ENCODE data around the gene SEZ6. TPM values are rescaled to one million over a fixed set of nuclear protein-coding genes. Genes with fewer than 3 reads are reported as not detected.

Gene SEZ6, protein sequence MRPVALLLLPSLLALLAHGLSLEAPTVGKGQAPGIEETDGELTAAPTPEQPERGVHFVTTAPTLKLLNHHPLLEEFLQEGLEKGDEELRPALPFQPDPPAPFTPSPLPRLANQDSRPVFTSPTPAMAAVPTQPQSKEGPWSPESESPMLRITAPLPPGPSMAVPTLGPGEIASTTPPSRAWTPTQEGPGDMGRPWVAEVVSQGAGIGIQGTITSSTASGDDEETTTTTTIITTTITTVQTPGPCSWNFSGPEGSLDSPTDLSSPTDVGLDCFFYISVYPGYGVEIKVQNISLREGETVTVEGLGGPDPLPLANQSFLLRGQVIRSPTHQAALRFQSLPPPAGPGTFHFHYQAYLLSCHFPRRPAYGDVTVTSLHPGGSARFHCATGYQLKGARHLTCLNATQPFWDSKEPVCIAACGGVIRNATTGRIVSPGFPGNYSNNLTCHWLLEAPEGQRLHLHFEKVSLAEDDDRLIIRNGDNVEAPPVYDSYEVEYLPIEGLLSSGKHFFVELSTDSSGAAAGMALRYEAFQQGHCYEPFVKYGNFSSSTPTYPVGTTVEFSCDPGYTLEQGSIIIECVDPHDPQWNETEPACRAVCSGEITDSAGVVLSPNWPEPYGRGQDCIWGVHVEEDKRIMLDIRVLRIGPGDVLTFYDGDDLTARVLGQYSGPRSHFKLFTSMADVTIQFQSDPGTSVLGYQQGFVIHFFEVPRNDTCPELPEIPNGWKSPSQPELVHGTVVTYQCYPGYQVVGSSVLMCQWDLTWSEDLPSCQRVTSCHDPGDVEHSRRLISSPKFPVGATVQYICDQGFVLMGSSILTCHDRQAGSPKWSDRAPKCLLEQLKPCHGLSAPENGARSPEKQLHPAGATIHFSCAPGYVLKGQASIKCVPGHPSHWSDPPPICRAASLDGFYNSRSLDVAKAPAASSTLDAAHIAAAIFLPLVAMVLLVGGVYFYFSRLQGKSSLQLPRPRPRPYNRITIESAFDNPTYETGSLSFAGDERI
- 0.08 TPM in 1 of 5 replicates, not detected in the others for total RNA-seq (2022; extraction: Qiagen RNA extraction)

DNA sequence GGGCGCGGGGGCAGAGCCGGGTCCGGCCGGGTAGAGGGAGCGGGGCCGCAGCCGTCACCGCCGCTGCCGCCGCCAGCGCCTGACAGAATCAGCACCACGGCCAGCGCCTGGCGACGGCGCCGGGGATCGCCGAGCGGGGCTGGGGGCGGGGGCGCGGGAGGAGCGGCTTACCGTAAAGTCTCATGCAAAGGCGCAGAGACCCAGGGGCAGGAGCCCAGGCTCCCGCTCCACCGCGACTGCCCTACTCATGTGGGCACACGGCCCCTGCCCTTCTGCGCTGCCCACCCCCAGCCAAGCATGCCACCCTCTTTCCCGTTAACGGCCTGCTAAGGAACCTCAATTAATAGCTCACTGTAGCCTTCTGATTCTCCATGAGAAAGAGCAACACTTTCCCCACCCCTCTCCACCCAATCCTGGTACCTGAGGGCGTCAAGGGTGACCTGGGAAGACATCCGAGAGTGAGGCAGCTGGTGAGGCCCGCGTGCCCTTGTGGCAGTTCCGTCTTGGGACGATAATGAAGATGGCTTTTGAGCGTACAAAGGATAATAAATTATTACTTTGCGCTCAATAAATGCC is at the start of gene SEZ6:
SEZ6 (minus strand) TSS at position 98 of the 576 bp plus-strand sequence. CDS start 164 bp downstream, outside the sequence.

DNA sequence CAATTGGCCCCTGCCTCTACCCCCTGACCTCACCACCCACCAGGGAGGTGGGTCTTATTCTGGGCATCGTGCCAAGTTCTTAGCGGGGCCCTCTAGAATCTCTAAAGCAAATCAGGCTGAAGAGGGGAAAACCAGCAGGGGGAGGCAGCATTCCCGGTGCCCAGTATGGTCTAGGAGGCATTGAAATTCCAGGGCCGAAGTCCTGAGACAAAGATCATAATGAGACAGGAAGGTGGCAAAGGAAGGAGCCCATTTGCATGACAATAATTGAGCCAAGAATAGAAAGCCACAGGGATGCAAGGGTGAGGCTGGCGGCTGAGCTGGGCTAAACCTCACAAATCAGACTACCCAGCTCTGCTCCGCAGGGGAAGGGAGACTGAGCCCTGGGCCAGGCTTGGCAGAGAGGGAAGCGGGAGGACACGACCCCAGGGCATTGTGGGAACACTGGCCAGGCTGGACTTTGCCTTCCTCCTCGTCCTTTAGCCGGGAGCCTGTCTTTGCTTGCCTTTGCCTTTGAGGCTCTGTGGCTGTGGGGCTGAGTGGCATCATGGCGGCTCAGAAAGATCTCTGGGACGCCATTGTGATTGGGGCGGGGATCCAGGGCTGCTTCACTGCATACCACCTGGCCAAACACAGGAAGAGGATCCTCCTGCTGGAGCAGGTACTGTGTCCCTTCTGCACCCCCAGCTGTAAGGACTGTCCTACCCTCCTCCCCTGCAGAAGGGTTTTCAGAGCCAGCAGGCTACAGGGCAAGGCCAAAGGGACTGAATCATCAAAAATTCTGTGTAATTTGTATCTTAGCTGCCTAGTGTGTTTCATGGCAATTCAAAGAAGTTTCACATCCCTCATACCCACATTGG is 37.1 kb upstream of the SEZ6 start, which contains the start of gene PIPOX:
PIPOX (plus strand) TSS at position 463 of the 860 bp plus-strand sequence; CDS start at position 548, 85 bp downstream.

DNA sequence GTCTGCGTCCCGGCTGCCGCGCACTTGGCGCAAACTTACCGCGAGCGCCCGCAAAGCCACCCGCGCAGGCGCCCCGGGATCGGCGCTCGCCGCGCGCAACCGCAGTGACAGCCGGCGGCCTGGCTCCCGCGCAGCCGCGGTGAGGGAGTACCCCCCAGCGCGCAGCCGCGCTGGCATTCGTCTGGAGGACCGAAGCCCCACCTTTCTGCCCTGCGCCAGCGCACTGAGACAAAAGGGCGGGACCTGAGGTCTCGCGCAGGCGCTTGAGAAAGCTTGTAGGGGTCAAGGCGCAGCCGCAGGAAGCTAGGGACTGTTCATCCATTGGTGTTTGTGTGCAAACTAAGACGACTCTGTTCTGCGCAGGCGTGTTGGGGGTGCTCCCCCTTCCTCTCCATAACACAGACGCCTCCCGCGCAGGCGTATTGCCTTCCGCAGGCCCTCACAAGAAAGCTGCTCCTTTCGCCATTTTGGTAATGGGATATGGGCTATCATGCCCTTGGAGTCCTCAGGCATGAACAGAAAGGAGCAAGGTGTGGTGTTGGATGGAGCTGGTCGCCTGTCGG is 54.3 kb downstream of the SEZ6 start, which contains the start of gene PHF12:
PHF12 (minus strand) TSS at position 91 of the 563 bp plus-strand sequence. CDS start 558 bp downstream, outside the sequence.

Other genes starting within 250 kb of the SEZ6 start
- 31.8 to 55.0 TPM (median 49.9 TPM) in 5 replicates for gene FAM222B, start 163.2 kb downstream of the SEZ6 start, total RNA-seq (2022; extraction: Qiagen RNA extraction)
- 69.9 to 83.2 TPM (median 80.3 TPM) in 5 replicates for gene ERAL1, start 151.0 kb downstream of the SEZ6 start, total RNA-seq (2022; extraction: Qiagen RNA extraction)
- gene FLOT2, start 108.3 kb downstream of the SEZ6 start, total RNA-seq (2022; extraction: Qiagen RNA extraction) = 69.2 to 96.1 TPM (median 91.3 TPM) in 5 replicates
- gene DHRS13, start 103.0 kb downstream of the SEZ6 start, total RNA-seq (2022; extraction: Qiagen RNA extraction) = 5.8 to 7.0 TPM (median 6.5 TPM) in 5 replicates
- 27.2 to 39.1 TPM (median 36.7 TPM) in 5 replicates for gene PHF12, start 54.5 kb downstream of the SEZ6 start, total RNA-seq (2022; extraction: Qiagen RNA extraction)
- gene PIPOX, start 37.1 kb upstream of the SEZ6 start, total RNA-seq (2022; extraction: Qiagen RNA extraction) = 0.07 to 0.29 TPM (median 0.10 TPM) in 5 replicates
- gene MYO18A, start 174.4 kb upstream of the SEZ6 start, total RNA-seq (2022; extraction: Qiagen RNA extraction) = 14.6 to 29.1 TPM (median 24.1 TPM) in 5 replicates
- not detected in 5 replicates for gene CRYBA1, start 240.8 kb upstream of the SEZ6 start, total RNA-seq (2022; extraction: Qiagen RNA extraction)

Measured in A549 treated with dexamethasone at 1 μM for 4 hours (cell line).